ENCODE results near the gene NAIF1. TPM values are rescaled to one million over a fixed set of nuclear protein-coding genes. Genes with fewer than 3 reads are reported as not detected.
A peak's percentile ranks its signal among the peaks of the same experiment; 100 is the strongest.

NAIF1 gene
- total and polyA plus RNA-seq, 10 donors, result 9.3 to 15.4 (median 11.5) TPM

DNA sequence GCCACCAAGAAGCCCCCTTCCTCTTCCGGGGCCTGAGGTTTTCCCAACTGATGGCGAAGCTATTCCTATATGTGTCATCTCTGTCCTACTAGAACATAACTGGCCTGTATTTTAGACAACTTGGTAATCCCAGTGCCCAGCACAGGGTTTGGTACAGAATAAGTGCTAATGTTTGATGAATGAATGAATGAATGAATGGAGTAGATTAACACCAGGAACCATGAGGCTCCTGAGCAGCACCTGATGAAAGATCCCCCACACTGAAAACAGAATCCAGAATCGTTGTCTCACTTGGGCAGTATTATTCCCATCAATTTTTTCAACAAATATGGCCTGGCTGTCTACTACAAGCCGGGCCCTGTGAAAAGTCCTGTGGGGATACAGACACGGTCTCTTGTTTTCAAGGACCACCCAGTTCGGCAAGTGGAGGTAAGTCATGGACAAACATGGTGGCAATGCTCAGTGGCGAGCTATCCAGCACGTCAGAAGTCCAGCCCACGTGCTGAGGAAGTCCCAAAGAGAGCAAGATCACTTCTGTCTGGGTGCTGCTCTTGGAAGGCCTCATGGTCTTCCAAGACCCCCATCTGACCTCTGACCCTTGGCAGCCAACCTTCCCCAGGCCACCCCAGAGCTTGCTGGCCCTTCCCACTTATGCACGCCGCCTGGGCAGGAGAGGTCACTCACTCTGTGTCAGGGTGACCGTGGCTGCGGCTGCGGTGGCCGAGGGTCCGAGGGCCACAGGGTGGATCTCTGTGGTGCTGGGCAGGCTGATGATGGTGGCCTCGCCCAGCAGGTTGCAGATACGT, 1.0 kb downstream of the NAIF1 start:
- Histone ChIP-seq H3K9me3 (no peaks in the 10 kb centered on the region), H3K27me3 (replicated peaks in 1 of 7) (no peaks in the 10 kb centered on the region), H3K36me3 (peaks cover 0 to 19% (median 5%) of the 10 kb centered on the region in 6 donors), H3K4me3 (peak overlapping the region; percentile 14 to 96 (median 88)), H3K4me1 (peaks cover 51 to 87% (median 83%) of the 10 kb centered on the region in 6 donors), H3K27ac (peak overlapping the region; percentile 66 to 99 (median 98))
- DNase-seq, result no peak
- intact Hi-C loops (cut with DNase I; ENCODE audit: low total_unique reads), result no loop called here
- TF ChIP-seq POLR2AphosphoS5 (IDR thresholded peaks at IDR 0.05) (no peak), POLR2A (IDR thresholded peaks at IDR 0.05) (no peak)
- TF ChIP-seq, protein P1, sequence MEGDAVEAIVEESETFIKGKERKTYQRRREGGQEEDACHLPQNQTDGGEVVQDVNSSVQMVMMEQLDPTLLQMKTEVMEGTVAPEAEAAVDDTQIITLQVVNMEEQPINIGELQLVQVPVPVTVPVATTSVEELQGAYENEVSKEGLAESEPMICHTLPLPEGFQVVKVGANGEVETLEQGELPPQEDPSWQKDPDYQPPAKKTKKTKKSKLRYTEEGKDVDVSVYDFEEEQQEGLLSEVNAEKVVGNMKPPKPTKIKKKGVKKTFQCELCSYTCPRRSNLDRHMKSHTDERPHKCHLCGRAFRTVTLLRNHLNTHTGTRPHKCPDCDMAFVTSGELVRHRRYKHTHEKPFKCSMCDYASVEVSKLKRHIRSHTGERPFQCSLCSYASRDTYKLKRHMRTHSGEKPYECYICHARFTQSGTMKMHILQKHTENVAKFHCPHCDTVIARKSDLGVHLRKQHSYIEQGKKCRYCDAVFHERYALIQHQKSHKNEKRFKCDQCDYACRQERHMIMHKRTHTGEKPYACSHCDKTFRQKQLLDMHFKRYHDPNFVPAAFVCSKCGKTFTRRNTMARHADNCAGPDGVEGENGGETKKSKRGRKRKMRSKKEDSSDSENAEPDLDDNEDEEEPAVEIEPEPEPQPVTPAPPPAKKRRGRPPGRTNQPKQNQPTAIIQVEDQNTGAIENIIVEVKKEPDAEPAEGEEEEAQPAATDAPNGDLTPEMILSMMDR (IDR thresholded peaks at IDR 0.05 in 8 of 11, conservative IDR thresholded peaks at IDR 0.05 in 3 of 11), result no peak
- WGBS, 5 donors, result 77 to 91% (median 86%) methylated on average over 10 to 18 of the region's 18 CpGs

GRCh38 chr9:128062846-128063831, 4.0 kb downstream of the NAIF1 start:
- H3K27ac ChIP-seq, result peak overlapping the region; percentile 21 to 86 (median 78)
- H3K4me1 ChIP-seq, result peaks cover 51 to 84% (median 69%) of the 10 kb centered on the region in 6 donors

DNA sequence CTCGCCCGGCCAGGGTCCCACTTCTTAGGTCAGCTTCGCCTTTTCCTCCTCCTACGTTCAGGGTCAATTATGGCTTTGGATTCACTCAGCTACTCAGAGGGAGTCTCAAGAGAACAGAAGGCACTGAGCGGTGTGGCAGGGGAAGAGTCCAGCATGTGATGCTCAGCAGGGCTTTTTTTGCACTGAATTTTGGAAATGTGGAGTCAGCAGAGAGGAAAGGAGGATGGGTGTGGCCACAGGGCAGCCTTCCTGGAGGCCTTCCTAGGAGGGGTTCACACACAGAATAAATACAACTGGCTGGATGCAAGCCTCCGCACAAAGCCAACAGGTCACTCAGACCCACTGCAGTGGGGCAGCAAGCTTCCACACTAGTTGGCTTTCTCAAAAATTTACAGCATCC, 4.8 kb downstream of the NAIF1 start:
- Histone ChIP-seq H3K4me1 (peaks cover 51 to 91% (median 72%) of the 10 kb centered on the region in 6 donors), H3K9me3 (no peaks in the 10 kb centered on the region)

More at GRCh38 chr9:128062846-128063831, 4.0 kb downstream of the NAIF1 start:
- DNase-seq, result peak; percentile 72
- TF ChIP-seq, protein P1 (IDR thresholded peaks at IDR 0.05 in 8 of 11, conservative IDR thresholded peaks at IDR 0.05 in 3 of 11), result no peak
- TF ChIP-seq POLR2A (IDR thresholded peaks at IDR 0.05) (no peak), POLR2AphosphoS5 (IDR thresholded peaks at IDR 0.05) (no peak)
- 81 to 89% (median 83%) methylated on average over 22 to 28 of the region's 28 CpGs for WGBS, 5 donors
- intact Hi-C loops (cut with DNase I; ENCODE audit: low total_unique reads), result no loop called here
- Histone ChIP-seq H3K27me3 (replicated peaks in 1 of 7) (no peaks in the 10 kb centered on the region), H3K4me3 (peak overlapping the region in 1 of 8 donors; percentile 45), H3K36me3 (peaks cover 0 to 19% (median 5%) of the 10 kb centered on the region in 6 donors), H3K9me3 (no peaks in the 10 kb centered on the region)

More for the DNA sequence above, 4.8 kb downstream of the NAIF1 start:
- H3K27me3 ChIP-seq (replicated peaks in 1 of 7), result no peaks in the 10 kb centered on the region
- TF ChIP-seq POLR2A (IDR thresholded peaks at IDR 0.05) (no peak), POLR2AphosphoS5 (IDR thresholded peaks at IDR 0.05) (peak in 2 of 3 donors; percentile 23 to 53)
- TF ChIP-seq, protein P1 (IDR thresholded peaks at IDR 0.05 in 8 of 11, conservative IDR thresholded peaks at IDR 0.05 in 3 of 11), result no peak
- WGBS, 5 donors, result 59 to 72% (median 64%) methylated on average over 6 of the region's 6 CpGs
- peaks cover 0 to 19% (median 5%) of the 10 kb centered on the region in 6 donors for H3K36me3 ChIP-seq
- intact Hi-C loops (cut with DNase I; ENCODE audit: low total_unique reads), result no loop called here
- H3K27ac ChIP-seq, result peak overlapping the region; percentile 21 to 86 (median 78)
- peak overlapping the region in 1 of 8 donors; percentile 45 for H3K4me3 ChIP-seq
- DNase-seq, result no peak

All from spleen (tissue), 11 donors.